OCI-LY3 (cell line): ENCODE results near the gene ELL2.

Experiments
- CTCF ChIP-seq: fragments of 200-600, 300-600 bp; sonication (generic); IDR thresholded peaks from 2 replicates; pipeline ENCODE4 v1.5.1; 2014; ENCODE audit warnings: antibody characterized with exemption, low read length, low read depth
- EZH2phosphoT487 ChIP-seq: fragments of 200-600 bp; shearing (Covaris generic); IDR thresholded peaks from 2 replicates; pipeline ENCODE4 v1.6.1; 2018; ENCODE audit warnings: antibody characterized with exemption, mixed run types, low read depth

GRCh38 chr5:95983509-95983908 lies 21.9 kb upstream of the ELL2 start:
- TF ChIP-seq CTCF (no peak), EZH2phosphoT487 (no peak)
